ENCODE measurements around the gene TMEM119.

Gene TMEM119

DNA sequence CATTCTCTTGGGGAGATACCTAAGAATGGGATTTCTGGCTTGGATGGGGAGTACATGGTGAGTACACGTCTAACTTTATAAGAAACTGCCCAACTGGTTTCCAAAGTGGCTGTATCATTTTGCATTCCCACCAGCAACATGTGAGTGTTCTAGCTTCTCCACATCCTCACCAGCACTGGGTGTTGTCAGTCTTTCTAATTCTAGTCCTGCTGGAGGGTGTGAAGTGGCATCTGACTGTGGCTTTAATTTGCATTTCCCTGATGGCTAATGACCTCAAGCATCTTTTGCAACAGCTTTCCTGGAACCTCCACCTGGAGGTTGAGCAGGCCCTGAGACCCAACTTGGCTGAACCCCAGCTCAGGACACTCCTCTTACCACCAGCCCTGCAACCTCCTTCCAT is 18.0 kb upstream of the TMEM119 start:
- DNase-seq = no peak

DNA sequence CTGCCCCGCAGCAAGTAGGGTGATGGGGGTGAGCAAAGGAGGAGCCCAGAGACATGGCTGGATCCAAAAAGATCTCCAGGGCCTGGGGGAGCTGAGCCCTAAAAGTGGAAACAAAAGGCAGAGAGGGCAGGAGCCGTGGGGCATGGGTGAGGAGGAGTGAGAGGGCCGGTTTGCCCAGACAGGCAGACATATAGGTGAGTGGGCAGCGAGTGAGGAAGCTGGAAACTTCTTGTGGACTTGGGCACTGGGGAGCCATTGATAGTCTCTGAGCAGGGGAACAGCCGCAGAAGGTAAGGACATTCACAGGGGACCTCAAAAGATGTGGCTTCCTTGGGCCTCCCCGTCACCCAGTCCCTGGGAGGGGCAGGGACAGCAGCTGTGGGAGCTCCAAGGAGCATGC is 16.8 kb upstream of the TMEM119 start:
- DNase-seq = no peak

DNA sequence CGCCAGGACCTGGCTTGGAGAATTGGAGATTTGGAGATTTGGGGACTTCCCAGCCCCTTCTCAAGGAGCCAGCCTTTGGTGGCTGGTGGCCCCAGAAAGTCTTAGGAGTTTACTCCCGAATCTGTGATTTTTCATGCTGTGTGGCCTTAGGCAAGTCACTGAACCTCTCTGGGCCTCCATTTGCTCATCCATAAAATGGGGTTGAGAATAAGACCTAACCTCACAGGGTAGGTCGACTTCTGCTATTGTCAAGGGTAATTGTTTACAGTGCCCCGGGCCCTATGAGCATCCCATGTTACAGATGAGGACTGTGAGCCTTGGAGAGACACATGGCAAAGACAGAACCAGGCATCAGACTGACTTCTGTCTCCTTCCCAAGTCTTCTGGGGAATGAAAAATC is 16.2 kb upstream of the TMEM119 start:
- no peak for DNase-seq

DNA sequence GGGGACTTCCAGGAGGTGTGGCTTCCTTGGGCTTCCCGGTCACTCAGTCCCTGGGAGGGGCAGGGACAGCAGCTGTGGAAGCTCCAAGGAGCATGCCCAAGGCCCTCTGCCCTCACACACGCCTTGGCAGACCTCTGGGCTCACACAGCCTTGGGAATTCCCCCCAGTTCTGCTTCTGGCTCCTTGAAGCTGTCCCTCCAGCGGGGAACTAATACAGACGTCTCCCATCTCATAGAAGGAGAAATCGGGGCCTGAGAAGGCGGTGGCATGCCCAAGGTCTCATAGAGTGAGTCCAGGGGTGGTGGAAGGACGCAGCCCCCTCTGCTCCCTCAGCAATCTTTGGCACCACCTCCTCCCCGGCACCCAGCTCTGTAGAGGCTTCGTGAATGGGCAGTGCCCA is 15.7 kb upstream of the TMEM119 start:
- DNase-seq = no peak

GRCh38 chr12:108612788-108613282 is 15.0 kb upstream of the TMEM119 start:
- DNase-seq = no peak

DNA sequence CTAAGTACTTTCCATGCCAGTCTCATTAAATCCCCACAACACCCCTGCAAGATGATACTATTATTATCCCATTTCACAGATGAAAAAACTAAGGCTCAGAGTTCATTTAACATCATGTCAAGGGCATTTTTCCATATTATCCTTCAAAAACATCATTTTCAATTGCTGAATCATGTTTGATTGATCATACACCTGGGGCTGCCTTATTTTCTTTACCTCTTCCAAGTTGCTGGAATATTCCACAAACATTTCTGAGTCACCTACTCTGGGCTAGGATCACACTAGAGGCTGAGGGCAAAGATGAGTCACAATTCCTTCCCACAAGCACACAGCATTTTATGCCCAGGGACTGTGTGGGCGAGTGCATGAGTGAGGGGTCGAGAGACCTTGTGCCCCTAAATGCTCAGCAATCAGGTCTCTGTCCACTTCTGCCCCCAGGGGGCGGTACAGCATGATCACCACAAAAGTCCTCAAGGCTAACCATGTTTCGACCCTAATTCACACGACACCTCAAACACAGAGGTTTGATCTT is 14.1 kb upstream of the TMEM119 start:
- peak; percentile 37 for DNase-seq

GRCh38 chr12:108610856-108611605 is 13.1 kb upstream of the TMEM119 start:
- DNase-seq = no peak

- DNase-seq = no peak
Measured at GRCh38 chr12:108610336-108610815, 12.5 kb upstream of the TMEM119 start.

DNA sequence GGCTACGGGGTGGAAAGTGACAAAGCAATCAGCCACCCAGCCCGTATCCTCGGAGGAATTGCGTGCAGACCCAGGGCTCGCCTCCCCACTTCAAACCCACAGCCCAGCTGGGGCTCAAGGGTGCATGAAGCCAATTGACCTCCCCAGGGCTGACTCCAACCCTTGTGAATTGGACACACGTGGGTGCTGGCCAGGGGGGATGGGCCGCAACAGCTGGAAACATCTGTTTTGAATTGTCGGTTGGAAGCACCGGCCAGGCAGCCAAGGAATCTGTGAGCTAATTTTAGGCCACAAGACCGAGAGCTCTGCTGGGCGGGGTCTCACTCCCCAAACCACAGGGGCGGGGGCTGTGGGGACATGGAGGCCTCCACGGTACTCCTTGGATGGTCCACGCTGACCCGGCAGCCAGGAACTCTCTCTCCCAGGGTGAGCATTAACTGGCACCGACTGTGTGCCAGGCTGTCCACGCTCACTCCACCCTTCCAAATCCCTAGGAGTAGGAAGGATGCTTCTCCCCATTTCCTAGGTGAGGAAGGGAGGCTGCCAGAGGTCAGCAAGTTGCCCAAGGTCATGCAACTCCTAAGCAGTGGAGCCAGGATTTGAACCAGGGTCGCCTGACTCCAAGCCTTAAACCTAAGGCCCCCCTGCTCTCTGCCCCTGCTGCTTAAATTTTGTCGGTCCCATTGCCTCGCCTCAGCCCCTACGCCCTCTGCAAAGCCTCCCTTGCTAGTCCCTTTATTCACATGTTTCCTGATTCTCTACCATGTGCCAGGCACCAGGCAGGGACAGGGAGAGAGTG is 11.9 kb upstream of the TMEM119 start:
- no peak for DNase-seq

- DNase-seq = no peak
Measured at GRCh38 chr12:108608616-108609015, 10.7 kb upstream of the TMEM119 start.

DNA sequence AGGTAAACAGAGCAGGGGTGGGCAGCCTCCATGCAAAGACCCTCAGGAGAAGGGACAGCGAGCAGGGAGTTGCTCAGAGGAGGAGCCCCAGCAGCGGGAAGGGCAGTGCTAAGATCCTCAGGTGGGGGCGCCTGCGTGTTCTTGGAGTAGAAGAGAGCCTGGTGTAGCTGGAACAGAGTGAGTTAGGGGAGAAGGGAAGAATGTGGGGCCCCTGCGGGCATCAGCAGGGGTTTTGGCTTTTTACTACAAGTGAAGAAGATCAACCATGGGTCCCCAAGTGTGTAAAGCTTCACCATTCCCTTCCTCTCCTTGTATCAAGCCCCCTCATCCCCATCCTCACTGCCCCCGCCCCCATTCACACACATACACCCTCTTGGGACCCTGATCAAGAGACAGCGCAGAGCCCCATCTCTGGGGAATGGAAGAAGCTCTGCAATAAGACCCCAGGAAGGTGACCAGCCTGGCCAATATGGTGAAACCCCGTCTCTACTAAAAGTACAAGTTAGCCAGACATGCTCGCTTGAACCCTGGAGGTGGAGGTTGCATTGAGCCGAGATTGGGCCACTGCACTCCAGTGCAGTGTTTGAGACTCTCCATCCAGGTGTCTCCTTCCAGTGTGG is 10.2 kb upstream of the TMEM119 start:
- no peak for DNase-seq

DNA sequence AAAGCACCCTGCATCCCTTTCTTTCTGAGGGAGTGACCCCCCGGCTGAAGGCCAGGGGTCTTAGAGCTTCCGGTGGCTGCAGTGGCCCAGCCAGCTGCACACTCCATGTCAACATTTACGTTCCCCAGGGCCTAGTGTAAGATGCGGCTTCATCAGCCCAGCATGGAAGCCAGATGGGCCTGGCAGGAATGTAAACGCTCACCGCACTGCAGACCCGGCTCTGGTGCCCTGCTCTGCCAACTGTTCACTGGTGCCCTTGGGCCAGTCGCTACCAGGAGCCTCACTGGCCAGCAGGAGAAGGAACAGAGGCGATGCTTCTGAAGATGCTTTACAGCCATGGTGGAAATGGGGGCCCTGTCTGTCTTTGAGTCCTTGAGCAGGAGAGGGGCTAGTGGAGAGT is 8.6 kb upstream of the TMEM119 start:
- no peak for DNase-seq

GRCh38 chr12:108605690-108606406 is 8.0 kb upstream of the TMEM119 start:
- DNase-seq = no peak

DNA sequence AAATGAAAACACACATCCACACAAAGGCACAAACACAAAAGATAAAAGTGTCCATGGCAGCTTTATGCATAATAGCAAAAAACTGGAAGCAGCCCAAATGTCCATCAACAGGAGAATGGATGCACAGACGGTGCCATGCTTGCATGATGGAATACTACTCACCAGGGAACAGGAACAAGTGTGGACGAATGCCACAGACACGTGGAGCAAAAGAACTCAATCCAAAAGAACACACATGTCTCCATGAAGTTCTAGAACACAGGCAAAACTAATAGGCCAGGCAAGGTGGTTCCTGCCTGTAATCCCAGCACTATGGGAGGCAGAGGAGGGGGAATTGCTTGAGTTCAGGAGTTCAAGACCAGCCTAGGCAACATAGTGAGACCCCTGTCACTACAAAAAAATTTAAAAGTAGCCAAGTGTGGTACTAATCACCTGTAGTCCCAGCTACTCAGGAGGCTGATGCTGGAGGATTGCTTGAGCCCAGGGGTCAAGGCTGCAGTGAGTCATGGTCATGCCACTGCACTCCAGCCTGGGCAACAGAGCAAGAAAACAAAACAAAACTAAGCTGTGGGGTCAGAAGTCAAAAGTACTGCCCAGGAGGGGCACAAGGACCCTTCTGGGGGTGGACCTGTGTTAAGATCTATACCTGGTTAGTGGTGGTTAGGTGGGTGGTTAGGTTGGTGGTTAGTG is 7.3 kb upstream of the TMEM119 start:
- no peak for DNase-seq

DNA sequence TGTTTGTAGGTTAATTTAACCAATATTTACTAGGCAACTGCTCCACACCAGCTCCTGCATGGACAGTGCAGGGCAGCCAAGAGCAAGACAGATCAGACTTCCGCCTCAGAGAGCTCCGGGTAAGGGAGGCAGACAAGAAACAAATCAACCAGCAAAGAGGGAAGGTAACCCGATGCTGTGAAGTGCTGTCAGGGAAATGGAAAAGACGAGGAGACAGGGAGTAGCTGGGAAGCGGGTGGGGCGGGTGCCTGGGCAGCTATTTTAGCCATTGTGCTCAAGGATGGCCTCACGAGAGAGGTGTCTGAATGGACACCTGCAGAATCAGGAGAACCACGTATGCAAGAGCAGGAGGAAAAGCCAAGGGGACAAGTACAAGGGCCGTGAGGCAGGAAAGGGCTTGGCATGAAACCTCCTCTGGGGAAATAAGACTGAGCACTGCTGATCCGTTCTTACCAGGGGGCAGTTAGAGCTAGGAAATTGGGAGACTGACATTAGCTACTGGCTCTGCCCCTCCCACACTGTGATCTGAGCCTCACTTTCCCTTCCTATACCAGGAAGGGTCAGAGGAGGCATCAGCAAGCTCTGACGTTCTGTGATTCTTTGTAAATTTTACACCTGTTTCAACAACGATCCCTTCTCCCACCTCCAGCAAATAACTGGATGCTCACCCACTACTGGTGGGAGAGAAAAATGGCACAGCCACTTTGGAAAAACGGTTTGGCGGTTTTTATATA is 6.5 kb upstream of the TMEM119 start:
- DNase-seq = no peak

- DNase-seq = no peak
Measured at GRCh38 chr12:108603743-108604142, 5.9 kb upstream of the TMEM119 start.

DNA sequence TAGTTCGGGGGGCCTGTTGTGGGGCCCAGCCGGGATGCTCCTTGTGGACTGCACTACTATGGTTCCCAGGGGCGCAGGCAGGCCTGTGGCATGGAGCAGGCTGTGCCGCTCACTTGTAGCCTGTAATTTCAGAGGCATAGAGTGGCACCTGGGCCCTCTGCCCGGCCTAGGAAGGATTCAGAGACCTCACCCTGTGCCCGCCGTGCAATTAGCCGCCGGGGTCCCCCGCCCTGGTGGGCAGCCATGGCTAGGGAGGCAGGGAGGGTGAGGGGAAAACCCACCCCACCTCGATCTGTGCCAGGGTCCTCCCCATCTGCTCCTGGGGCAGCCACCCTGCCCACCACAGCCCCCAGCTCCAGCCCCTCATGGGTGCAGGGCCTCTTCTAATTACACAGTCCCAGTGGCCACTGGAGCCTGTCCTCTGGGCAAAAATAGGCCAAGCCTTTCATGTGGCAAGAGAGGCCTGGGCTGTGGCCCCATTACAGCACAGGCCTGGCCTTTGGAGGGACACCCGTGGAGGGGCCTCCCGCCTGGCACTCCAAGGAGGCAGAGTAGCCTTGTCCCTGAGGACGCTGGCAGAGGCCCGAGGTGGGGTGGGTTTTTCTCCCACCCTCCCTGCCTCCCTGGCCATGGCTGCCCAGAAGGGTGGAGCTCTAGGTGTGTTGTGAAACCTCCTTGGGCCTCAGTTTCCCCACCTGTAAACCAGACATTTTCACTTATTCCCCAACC is 5.3 kb upstream of the TMEM119 start:
- DNase-seq = no peak

DNA sequence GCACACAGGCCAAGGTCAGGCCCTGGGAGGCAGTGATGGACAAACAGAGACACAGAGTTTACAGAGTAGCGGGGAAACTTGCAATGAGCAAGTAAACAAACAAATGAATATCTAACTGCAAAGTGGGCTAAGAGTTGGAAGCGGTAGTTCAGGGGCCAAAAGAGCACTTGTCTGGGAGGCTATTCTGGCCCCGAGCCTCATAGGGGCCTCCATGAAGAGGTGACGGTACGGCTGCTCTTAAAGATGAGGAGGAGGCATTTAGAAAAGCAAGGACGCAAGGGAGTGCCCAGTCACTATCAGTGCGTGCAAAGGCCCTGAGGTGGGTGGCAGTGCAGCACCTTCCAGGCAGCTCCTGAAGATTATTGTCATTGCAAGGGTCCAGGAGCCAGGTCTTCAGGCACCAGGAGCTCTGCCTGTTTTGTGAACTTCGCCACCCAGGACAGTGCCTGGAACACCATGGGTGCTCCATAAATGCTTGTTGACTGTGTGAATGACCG is 4.4 kb upstream of the TMEM119 start:
- no peak for DNase-seq

- DNase-seq = no peak
Measured at GRCh38 chr12:108600702-108601007, 2.8 kb upstream of the TMEM119 start.

DNA sequence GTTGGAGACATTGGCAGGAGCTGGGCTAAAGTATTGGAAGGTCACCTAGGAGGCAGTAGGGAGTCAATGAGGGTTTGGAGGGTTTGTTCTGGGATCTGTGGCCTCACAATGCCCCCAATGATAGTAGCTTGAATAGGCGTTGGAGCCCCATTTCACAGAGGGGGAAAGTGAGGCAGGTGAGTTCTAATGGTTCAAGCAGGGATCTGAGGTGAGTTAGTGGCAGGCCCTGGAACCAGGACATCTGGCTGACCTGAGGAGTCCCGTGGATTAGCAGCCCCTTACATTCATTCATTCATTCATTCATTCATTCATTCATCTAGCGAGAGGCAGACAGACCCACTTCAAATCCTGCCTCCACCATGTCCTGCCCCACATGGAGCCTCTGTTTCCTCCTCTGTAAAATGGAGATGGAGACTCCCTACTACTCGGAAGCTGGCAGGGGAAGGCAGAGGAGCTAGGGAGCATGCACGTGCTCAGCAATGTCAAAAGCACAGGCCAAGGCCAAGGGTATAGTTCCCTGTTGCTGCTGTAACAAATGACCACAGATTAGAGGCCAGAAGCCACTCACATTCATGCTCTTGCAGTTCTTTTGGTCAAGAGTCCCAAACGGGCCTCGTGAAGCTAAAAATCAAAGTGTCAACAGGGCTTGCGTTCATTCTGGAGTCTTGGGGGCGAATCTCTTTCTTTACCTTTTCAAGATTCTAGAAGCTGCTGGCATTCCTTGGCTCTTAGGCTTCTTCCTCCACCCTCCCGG is 2.2 kb upstream of the TMEM119 start:
- DNase-seq = no peak
